Measurements from ENCODE around the gene MMP15. TPM values are rescaled to one million over a fixed set of nuclear protein-coding genes. Genes with fewer than 3 reads are reported as not detected.

Gene MMP15
- total RNA-seq, 1 donor from 2014 or later = 78.7 TPM

- Histone ChIP-seq H3K36me3 (ENCODE audit: control insufficient read depth, insufficient read depth, low read length) (no peaks in the 10 kb centered on the region), H3K4me3 (ENCODE audit: low read depth, low read length) (no peak overlapping the region), H3K27me3 (ENCODE audit: control insufficient read depth, insufficient read depth, low read length) (no peaks in the 10 kb centered on the region)
- DNase-seq (ENCODE audit: low read depth) = no peak
- no peak for TF ChIP-seq CTCF (IDR thresholded peaks at IDR 0.05; ENCODE audit: insufficient read depth, low read length, poor library complexity, severe bottlenecking)
Measured at GRCh38 chr16:58046054-58046881, 20.7 kb downstream of the MMP15 start.

DNA sequence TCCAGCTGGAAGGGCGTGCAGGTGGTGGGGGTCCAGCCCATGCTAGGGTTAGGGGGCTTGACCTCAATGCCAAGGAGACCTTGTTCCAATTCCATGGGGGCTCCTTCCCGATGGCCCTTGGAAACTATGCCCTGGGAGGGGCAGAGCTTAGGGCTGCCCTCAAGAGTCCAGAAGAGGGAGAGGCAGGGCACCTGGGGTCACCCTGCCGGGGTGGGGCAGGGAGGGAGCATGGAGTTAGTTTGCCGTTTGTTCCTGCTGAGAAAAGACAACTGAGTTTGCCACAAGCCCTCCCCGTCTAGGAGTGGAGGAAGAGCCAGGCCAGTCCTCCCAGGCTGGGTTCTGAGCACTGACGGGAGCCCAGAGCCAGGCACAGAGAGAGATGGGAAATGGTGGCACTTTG lies 21.4 kb downstream of the MMP15 start:
- peaks cover 2% of the 10 kb centered on the region for H3K27me3 ChIP-seq (ENCODE audit: control insufficient read depth, insufficient read depth, low read length)
- no peak for DNase-seq (ENCODE audit: low read depth)
- no peak overlapping the region for H3K4me3 ChIP-seq (ENCODE audit: low read depth, low read length)
- H3K36me3 ChIP-seq (ENCODE audit: control insufficient read depth, insufficient read depth, low read length) = no peaks in the 10 kb centered on the region
- TF ChIP-seq CTCF (IDR thresholded peaks at IDR 0.05; ENCODE audit: insufficient read depth, low read length, poor library complexity, severe bottlenecking) = no peak

DNA sequence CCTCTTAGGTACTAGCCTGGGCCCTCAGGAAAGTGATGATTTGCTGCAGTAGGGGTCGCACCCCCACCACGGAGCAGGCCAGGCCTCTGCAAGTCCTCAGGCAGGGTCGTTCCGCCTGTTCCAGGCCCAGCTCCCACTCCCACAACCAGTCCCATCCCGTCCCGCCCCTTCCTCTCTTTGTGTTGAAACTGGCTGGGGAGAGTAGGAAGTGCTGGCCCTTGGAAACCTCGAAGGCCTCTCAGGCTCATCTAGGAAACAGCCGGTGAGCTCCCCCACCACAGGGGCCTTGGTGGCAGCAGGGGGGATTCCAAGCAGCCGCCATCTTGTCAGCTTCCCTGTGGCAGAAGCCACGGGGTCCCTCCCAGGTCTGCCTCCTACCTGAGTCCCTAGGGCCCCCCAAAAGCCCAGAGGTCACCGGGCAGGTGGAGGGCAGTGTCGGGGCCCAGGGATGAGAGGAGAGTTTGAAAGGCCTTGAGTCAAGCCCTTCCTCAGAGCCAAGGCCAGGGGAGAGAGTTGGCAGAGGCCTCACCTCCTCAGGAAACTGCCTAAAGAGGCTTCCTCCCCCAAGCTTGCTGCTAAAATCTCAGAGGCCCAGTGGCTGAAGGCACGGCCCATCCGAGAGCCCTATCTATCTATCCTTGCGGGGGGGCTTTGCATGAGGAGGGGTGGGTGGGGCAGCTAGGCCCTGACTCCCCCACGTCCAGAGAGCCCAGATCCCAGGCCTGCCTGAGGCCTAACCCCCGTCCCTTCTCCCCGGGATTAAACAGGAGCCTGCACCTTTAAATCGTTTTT lies 22.2 kb downstream of the MMP15 start:
- Histone ChIP-seq H3K27me3 (ENCODE audit: control insufficient read depth, insufficient read depth, low read length) (peaks cover 2% of the 10 kb centered on the region), H3K4me3 (ENCODE audit: low read depth, low read length) (no peak overlapping the region), H3K36me3 (ENCODE audit: control insufficient read depth, insufficient read depth, low read length) (no peaks in the 10 kb centered on the region)
- DNase-seq (ENCODE audit: low read depth) = no peak
- no peak for TF ChIP-seq CTCF (IDR thresholded peaks at IDR 0.05; ENCODE audit: insufficient read depth, low read length, poor library complexity, severe bottlenecking)

DNA sequence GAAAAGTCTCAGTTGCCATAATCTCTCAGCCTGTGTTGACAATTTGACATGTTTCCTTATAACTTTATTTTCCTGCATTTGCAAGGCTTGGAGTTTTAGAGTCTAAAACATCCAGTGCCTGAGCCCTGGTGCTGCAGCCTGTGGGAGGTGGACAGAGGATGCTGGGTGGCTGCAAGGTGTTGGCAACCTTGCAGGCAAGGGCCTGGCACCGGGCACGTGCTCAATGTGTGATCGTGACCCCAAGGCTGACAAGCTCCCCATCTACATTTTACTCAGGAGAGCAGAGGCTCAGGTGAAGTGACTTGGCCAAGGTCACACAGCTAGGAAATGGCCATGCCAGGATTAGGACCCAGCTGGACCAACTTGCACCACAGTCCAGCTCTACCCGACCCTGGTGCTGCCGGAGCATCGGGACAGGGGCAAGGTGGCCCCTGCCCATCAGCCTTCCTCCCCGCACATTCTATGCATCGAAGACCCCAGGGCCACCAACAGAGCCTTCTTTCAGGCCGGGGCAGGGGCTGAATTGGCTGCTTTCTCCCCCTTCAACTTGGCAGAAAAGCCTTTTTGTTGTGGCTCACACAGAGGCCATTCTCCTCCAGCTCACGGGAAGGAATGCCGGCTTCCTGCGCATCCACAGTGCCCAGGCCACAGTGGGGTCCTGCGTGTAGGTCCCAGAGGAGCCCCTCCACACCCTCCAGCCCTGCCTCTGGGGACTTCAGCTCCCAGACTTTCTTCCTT lies 23.1 kb downstream of the MMP15 start:
- H3K4me3 ChIP-seq (ENCODE audit: low read depth, low read length) = no peak overlapping the region
- no peak for DNase-seq (ENCODE audit: low read depth)
- H3K27me3 ChIP-seq (ENCODE audit: control insufficient read depth, insufficient read depth, low read length) = peaks cover 2% of the 10 kb centered on the region
- TF ChIP-seq CTCF (IDR thresholded peaks at IDR 0.05; ENCODE audit: insufficient read depth, low read length, poor library complexity, severe bottlenecking) = no peak
- H3K36me3 ChIP-seq (ENCODE audit: control insufficient read depth, insufficient read depth, low read length) = no peaks in the 10 kb centered on the region

- H3K4me3 ChIP-seq (ENCODE audit: low read depth, low read length) = no peak overlapping the region
- TF ChIP-seq CTCF (IDR thresholded peaks at IDR 0.05; ENCODE audit: insufficient read depth, low read length, poor library complexity, severe bottlenecking) = no peak
- no peak for DNase-seq (ENCODE audit: low read depth)
- H3K36me3 ChIP-seq (ENCODE audit: control insufficient read depth, insufficient read depth, low read length) = no peaks in the 10 kb centered on the region
- H3K27me3 ChIP-seq (ENCODE audit: control insufficient read depth, insufficient read depth, low read length) = peaks cover 2% of the 10 kb centered on the region
Measured at GRCh38 chr16:58049232-58050185, 24.0 kb downstream of the MMP15 start.
